Astrocyte (in vitro differentiated cells and primary cell): Measurements from ENCODE around the gene DUSP12. TPM values are rescaled to one million over a fixed set of nuclear protein-coding genes. Genes with fewer than 3 reads are reported as not detected.
"Not testable (repeated sequence)": the region's sequence is repeated elsewhere in the genome, so short reads cannot be mapped to it uniquely, and the experiment has no call there.

Source experiments
- DNase-seq: peaks from one replicate; pipeline ENCODE4 v3.0.0-alpha.2; 2010; ENCODE audit warnings: low read depth
- FAIRE-seq: peaks from 2 replicates; lab custom pipeline; 2011; peaks lifted over from hg19 to GRCh38; lab: Jason Lieb, UNC
- H2AFZ ChIP-seq: 2 replicates; pipeline ENCODE4 v1.6.0; 2012; ENCODE audit warnings: low read depth, low read length, inconsistent platforms
- H3K27ac ChIP-seq: 2 replicates; pipeline ENCODE4 v1.5.1; 2011; ENCODE audit warnings: low read depth, low read length, inconsistent platforms
- H3K27me3 ChIP-seq: 2 replicates; pipeline ENCODE4 v1.6.0; 2011; ENCODE audit warnings: low read length, inconsistent platforms; ENCODE audit not compliant: insufficient read depth
- H3K36me3 ChIP-seq: 2 replicates; pipeline ENCODE4 v1.5.1; 2011; ENCODE audit warnings: low read length, inconsistent platforms; ENCODE audit not compliant: insufficient read depth
- H3K4me1 ChIP-seq: 2 replicates; pipeline ENCODE4 v1.5.1; 2011; ENCODE audit warnings: low read length, inconsistent platforms; ENCODE audit not compliant: insufficient read depth
- H3K4me2 ChIP-seq: 2 replicates; pipeline ENCODE4 v1.6.0; 2012; ENCODE audit warnings: low read length, inconsistent platforms
- H3K4me3 ChIP-seq: 2 replicates; pipeline ENCODE4 v1.5.1; 2011; ENCODE audit warnings: low read depth, mild to moderate bottlenecking, low read length, inconsistent platforms; ENCODE audit not compliant: insufficient read depth
- H3K79me2 ChIP-seq: 2 replicates; pipeline ENCODE4 v1.6.0; 2012; ENCODE audit warnings: mild to moderate bottlenecking, low read length, inconsistent platforms; ENCODE audit not compliant: insufficient read depth
- H3K9ac ChIP-seq: 2 replicates; pipeline ENCODE4 v1.6.0; 2012; ENCODE audit warnings: mild to moderate bottlenecking, low read length, inconsistent platforms
- H3K9me3 ChIP-seq: 2 replicates; pipeline ENCODE4 v1.5.1; 2012; ENCODE audit warnings: low read depth, mild to moderate bottlenecking, low read length, inconsistent platforms; ENCODE audit not compliant: insufficient read depth
- H4K20me1 ChIP-seq: 2 replicates; pipeline ENCODE4 v1.6.0; 2012; ENCODE audit warnings: low read length, inconsistent platforms; ENCODE audit not compliant: insufficient read depth
- H3K27ac Mint-ChIP-seq: one replicate; pipeline ENCODE4 v1.8.0; 2021; ENCODE audit warnings: mild to moderate bottlenecking, mixed read lengths; ENCODE audit not compliant: unreplicated experiment
- H3K27me3 Mint-ChIP-seq: one replicate; pipeline ENCODE4 v1.8.0; 2021; ENCODE audit warnings: low read depth, mixed read lengths; ENCODE audit not compliant: unreplicated experiment
- H3K36me3 Mint-ChIP-seq: one replicate; pipeline ENCODE4 v1.8.0; 2021; ENCODE audit warnings: low read depth, mixed read lengths; ENCODE audit not compliant: unreplicated experiment
- H3K4me1 Mint-ChIP-seq: one replicate; pipeline ENCODE4 v1.8.0; 2021; ENCODE audit warnings: low read depth, mixed read lengths; ENCODE audit not compliant: unreplicated experiment
- H3K4me3 Mint-ChIP-seq: one replicate; pipeline ENCODE4 v1.8.0; 2021; ENCODE audit warnings: mild to moderate bottlenecking, moderate library complexity, mixed read lengths; ENCODE audit not compliant: unreplicated experiment
- H3K9me3 Mint-ChIP-seq: one replicate; pipeline ENCODE4 v1.8.0; 2021; ENCODE audit warnings: mild to moderate bottlenecking, mixed read lengths; ENCODE audit not compliant: unreplicated experiment
- EZH2 ChIP-seq: IDR thresholded peaks from 2 replicates; pipeline ENCODE4 v1.6.1; 2012; ENCODE audit warnings: mild to moderate bottlenecking, low read length, inconsistent platforms; ENCODE audit not compliant: insufficient read depth
- total RNA-seq: library from RNA; stranded (reverse); gene quantifications from 2 replicates; pipeline ENCODE4 v1.2.1, GENCODE V29; 2021
- TF ChIP-seq, protein P1 (sequence below): IDR thresholded peaks from 2 replicates; pipeline ENCODE4 v1.5.1; 2011; ENCODE audit warnings: low read depth, mild to moderate bottlenecking, inconsistent platforms, low read length, moderate library complexity; ENCODE audit not compliant: insufficient read depth

The DUSP12 gene
- total RNA-seq, 1 donor from 2014 or later: 34.7 TPM

DNA sequence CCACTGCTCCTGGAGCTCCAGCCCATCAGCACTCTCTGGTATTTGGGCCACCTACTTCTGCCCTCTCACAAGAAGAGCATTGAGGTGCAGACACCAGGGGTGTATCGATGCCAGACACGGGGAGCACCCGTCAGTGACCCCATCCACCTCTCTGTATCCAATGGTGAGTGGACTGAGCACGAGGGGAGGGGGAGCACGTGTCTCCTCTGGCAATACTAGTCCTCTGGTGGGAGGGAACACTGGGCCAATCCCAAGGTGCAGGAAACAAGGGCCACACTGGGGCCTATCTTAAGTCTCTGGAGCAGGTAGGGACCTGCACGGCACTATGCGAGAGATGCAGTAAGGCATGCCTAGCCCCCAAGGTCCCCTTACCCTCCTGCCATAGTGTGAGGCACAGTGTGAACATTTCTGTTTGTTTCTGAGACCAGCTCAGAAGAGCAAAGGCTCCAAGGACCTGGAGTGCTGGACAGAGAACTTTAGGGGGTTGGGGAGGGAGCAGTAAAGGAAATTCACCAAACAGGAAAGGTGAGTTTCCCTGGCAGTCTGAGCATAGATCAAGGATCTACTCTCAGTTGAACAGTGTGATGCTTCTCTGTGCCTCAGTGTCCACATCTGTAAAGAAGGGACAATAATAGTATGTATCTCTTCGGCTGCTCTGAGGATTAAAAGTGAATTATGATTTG, 26.0 kb upstream of the DUSP12 start:
- H3K27ac ChIP-seq: no peak overlapping the region
- no peaks in the 10 kb centered on the region for H3K27me3 ChIP-seq
- no peak overlapping the region for H3K9ac ChIP-seq
- H4K20me1 ChIP-seq: no peaks in the 10 kb centered on the region
- peaks cover 25% of the 10 kb centered on the region for H3K4me1 Mint-ChIP-seq
- no peak for TF ChIP-seq EZH2
- TF ChIP-seq, protein P1, sequence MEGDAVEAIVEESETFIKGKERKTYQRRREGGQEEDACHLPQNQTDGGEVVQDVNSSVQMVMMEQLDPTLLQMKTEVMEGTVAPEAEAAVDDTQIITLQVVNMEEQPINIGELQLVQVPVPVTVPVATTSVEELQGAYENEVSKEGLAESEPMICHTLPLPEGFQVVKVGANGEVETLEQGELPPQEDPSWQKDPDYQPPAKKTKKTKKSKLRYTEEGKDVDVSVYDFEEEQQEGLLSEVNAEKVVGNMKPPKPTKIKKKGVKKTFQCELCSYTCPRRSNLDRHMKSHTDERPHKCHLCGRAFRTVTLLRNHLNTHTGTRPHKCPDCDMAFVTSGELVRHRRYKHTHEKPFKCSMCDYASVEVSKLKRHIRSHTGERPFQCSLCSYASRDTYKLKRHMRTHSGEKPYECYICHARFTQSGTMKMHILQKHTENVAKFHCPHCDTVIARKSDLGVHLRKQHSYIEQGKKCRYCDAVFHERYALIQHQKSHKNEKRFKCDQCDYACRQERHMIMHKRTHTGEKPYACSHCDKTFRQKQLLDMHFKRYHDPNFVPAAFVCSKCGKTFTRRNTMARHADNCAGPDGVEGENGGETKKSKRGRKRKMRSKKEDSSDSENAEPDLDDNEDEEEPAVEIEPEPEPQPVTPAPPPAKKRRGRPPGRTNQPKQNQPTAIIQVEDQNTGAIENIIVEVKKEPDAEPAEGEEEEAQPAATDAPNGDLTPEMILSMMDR: no peak
- peaks cover 16% of the 10 kb centered on the region for H3K27me3 Mint-ChIP-seq
- DNase-seq (no peak), FAIRE-seq (no peak)
- no peak overlapping the region for H3K4me3 ChIP-seq
- H3K36me3 Mint-ChIP-seq: no peaks in the 10 kb centered on the region
- no peak overlapping the region for H3K27ac Mint-ChIP-seq
- H3K9me3 Mint-ChIP-seq: no peaks in the 10 kb centered on the region
- no peaks in the 10 kb centered on the region for H3K36me3 ChIP-seq
- no peak overlapping the region for H2AFZ ChIP-seq
- no peak overlapping the region for H3K4me2 ChIP-seq
- H3K4me3 Mint-ChIP-seq: no peak overlapping the region
- H3K9me3 ChIP-seq: no peaks in the 10 kb centered on the region
- H3K79me2 ChIP-seq: no peaks in the 10 kb centered on the region
- peaks cover 30% of the 10 kb centered on the region for H3K4me1 ChIP-seq

DNA sequence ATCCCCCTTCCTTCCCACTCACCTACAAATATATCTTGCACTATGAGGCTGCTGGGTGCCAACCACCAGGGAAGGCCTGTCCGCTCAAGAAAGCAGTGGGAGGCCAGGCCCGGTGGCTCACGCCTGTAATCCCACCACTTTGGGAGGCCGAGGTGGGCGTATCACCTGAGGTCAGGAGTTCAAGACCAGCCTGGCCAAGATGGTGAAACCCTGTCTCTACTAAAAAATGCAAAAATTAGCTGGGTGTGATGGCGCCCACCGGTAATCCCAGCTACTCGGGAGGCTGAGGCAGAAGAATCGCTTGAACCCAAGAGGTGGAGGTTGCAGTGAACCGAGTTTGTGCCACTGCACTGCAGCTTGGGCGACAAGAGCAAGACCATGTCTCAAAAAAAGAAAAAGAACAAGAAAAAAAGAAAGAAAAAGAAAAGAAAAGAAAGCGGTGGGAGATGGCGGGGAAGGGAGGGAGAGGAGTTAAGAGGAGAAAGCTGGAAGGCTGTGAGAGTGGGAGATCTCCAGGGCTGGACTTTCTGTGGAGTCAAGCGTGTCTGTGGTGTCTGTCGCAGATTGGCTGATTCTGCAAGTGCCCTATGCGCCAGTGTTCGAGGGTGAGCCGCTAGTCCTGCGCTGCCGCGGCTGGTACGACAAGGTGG, 24.2 kb upstream of the DUSP12 start:
- not testable (repeated sequence) for H3K79me2 ChIP-seq, DNase-seq, FAIRE-seq, H3K36me3 Mint-ChIP-seq, H3K36me3 ChIP-seq, H4K20me1 ChIP-seq, H3K27me3 ChIP-seq, H3K9me3 ChIP-seq, H3K9me3 Mint-ChIP-seq
- Histone ChIP-seq H3K4me2 (peak overlapping the region; percentile 88), H3K9ac (peak overlapping the region; percentile 93), H3K27ac (peak overlapping the region; percentile 82), H2AFZ (peak overlapping the region; percentile 79), H3K4me1 (peaks cover 33% of the 10 kb centered on the region), H3K4me3 (peak overlapping the region; percentile 68)
- Mint-ChIP-seq H3K27me3 (peaks cover 12% of the 10 kb centered on the region), H3K4me1 (peaks cover 33% of the 10 kb centered on the region), H3K27ac (peak overlapping the region; percentile 81), H3K4me3 (peak overlapping the region; percentile 89)

DNA sequence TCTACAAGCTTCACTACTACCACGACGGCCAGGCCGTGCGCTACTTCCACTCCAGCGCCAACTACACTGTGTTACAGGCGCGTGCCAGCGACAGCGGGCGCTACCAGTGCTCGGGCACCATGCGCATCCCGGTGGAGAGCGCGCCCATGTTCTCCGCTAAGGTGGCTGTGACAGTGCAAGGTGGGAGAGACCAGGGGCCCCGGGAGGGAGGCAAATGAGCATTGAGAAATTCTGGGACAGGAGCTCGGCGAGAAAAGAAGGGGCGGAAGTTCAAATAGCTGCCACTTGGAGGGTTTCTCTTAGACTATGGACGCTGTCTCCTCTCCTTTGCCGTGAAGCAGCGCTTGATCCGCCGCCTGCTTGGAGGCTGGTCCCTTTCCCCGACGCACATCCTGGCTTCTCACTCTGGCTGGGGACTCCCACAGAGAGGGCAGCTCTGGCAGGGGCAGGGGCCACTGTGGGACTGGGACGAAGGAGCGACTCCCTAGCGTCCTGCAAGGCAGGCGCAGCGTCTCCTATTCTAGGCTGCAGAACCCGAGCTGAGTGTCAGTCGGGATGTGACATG, 23.6 kb upstream of the DUSP12 start:
- no peaks in the 10 kb centered on the region for H3K9me3 ChIP-seq
- H3K27ac ChIP-seq: peak overlapping the region; percentile 82
- Mint-ChIP-seq H3K27ac (peak overlapping the region; percentile 81), H3K36me3 (no peaks in the 10 kb centered on the region), H3K9me3 (no peaks in the 10 kb centered on the region), H3K4me3 (peak overlapping the region; percentile 89), H3K4me1 (peaks cover 32% of the 10 kb centered on the region), H3K27me3 (peaks cover 12% of the 10 kb centered on the region)
- peaks cover 36% of the 10 kb centered on the region for H3K4me1 ChIP-seq
- peak overlapping the region; percentile 79 for H2AFZ ChIP-seq
- H3K4me2 ChIP-seq: peak overlapping the region; percentile 88
- peak overlapping the region; percentile 93 for H3K9ac ChIP-seq
- H3K36me3 ChIP-seq: no peaks in the 10 kb centered on the region
- H4K20me1 ChIP-seq: no peaks in the 10 kb centered on the region
- H3K4me3 ChIP-seq: peak overlapping the region; percentile 68
- no peaks in the 10 kb centered on the region for H3K79me2 ChIP-seq
- TF ChIP-seq EZH2: no peak
- TF ChIP-seq, protein P1: peak; percentile 26
- peak; percentile 37 for DNase-seq
- FAIRE-seq: no peak
- no peaks in the 10 kb centered on the region for H3K27me3 ChIP-seq
